ENCODE data around the gene UACA. TPM values are rescaled to one million over a fixed set of nuclear protein-coding genes. Genes with fewer than 3 reads are reported as not detected.

Gene UACA
- total RNA-seq, 2 experiments from 2014 or later, result 0.61 to 1.0 TPM

GRCh38 chr15:70707686-70708300 lies 55.6 kb downstream of the UACA start:
- CTCF ChIA-PET, result no interaction called here
- peaks cover 5% of the 10 kb centered on the region for H3K4me1 Mint-ChIP-seq
- no peak overlapping the region for H3K4me3 Mint-ChIP-seq
- DNase-seq (no peak), ATAC-seq (no peak)
- peaks cover 35% of the 10 kb centered on the region for H3K27me3 Mint-ChIP-seq
- H3K27ac Mint-ChIP-seq, result no peak overlapping the region
- no peaks in the 10 kb centered on the region for H3K9me3 Mint-ChIP-seq (ENCODE audit: low read depth)
- H3K36me3 Mint-ChIP-seq, result no peaks in the 10 kb centered on the region

GRCh38 chr15:70704731-70705130 lies 58.6 kb downstream of the UACA start:
- ATAC-seq, result no peak
- no peaks in the 10 kb centered on the region for H3K36me3 Mint-ChIP-seq
- peaks cover 51% of the 10 kb centered on the region for H3K27me3 Mint-ChIP-seq
- CTCF ChIA-PET, result interaction anchor here (0.8 kb wide), 1 partner anchor 18 kb away, joined by 3 read pairs; no protein-coding TSS in a partner anchor
- no peaks in the 10 kb centered on the region for H3K9me3 Mint-ChIP-seq (ENCODE audit: low read depth)
- H3K4me1 Mint-ChIP-seq, result no peaks in the 10 kb centered on the region
- no peak for DNase-seq
- no peak overlapping the region for H3K27ac Mint-ChIP-seq
- no peak overlapping the region for H3K4me3 Mint-ChIP-seq

DNA sequence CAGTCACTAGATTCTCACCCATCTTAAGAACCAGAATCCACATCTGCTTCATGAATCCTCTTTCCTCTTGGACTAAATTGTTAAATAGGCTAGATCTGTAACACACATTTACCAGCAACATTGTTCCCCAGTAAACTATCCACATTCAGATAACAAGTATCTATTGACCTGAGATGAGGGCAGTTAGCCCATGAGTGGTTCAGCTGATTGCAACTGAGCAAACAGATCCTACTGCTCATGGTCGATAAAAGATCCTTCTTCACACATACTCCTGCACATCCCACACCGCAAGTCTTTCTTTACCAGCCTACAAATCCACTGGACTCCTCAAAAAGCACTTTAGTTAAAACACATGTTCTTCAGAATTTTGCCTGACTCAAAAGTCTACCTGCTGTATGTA lies 59.2 kb downstream of the UACA start:
- Mint-ChIP-seq H3K36me3 (no peaks in the 10 kb centered on the region), H3K27ac (no peak overlapping the region), H3K4me3 (no peak overlapping the region), H3K4me1 (no peaks in the 10 kb centered on the region), H3K27me3 (peaks cover 56% of the 10 kb centered on the region), H3K9me3 (ENCODE audit: low read depth) (no peaks in the 10 kb centered on the region)
- ATAC-seq (no peak), DNase-seq (no peak)
- CTCF ChIA-PET, result interaction anchor here (0.9 kb wide), 1 partner anchor 18 kb away, joined by 5 read pairs; no protein-coding TSS in a partner anchor

- no peaks in the 10 kb centered on the region for H3K4me1 Mint-ChIP-seq
- H3K36me3 Mint-ChIP-seq, result no peaks in the 10 kb centered on the region
- CTCF ChIA-PET, result interaction anchor here (0.9 to 2.2 kb wide), 2 partner anchors 19 to 20 kb away, joined by 5 to 8 read pairs; no protein-coding TSS in a partner anchor
- peaks cover 56% of the 10 kb centered on the region for H3K27me3 Mint-ChIP-seq
- no peak for DNase-seq
- H3K27ac Mint-ChIP-seq, result no peak overlapping the region
- no peaks in the 10 kb centered on the region for H3K9me3 Mint-ChIP-seq (ENCODE audit: low read depth)
- H3K4me3 Mint-ChIP-seq, result no peak overlapping the region
- no peak for ATAC-seq
Measured at GRCh38 chr15:70703096-70703878, 60.1 kb downstream of the UACA start.

GRCh38 chr15:70702584-70702983 lies 60.8 kb downstream of the UACA start:
- Mint-ChIP-seq H3K4me3 (no peak overlapping the region), H3K4me1 (no peaks in the 10 kb centered on the region), H3K9me3 (ENCODE audit: low read depth) (no peaks in the 10 kb centered on the region), H3K27me3 (peaks cover 56% of the 10 kb centered on the region), H3K36me3 (no peaks in the 10 kb centered on the region), H3K27ac (no peak overlapping the region)
- CTCF ChIA-PET, result interaction anchor here (2.2 kb wide), 1 partner anchor 20 kb away, joined by 8 read pairs; no protein-coding TSS in a partner anchor
- ATAC-seq (no peak), DNase-seq (no peak)

DNA sequence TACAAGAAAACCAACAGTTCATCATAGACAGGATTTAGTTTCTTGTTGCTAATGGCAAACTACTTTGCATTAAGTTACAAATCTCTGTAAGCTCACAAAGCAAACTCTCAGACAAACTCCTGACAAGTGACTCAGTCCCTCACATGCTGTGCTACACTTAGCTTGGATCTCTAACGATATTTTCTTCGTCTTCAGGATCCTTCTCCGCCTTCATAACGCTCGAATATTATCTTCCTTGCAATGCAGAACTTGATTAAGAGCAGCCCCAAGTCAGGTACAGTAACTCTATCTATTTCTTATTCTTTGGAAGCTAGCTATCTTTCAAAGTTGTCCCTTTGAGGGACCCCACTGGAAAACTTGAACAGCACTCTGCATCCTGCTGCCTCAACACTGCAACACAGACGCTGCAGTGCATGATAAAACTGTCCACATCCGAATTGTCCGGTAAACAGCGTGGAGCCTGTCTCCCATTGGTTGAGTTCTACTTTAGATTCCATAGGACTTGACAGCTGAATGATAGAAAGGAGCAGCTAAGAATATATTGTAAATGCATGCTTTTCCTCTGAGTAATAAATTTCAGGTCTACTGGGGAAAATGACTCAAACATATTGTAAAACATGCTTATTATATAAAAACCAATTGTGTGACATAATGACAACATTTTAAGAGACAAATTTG lies 61.3 kb downstream of the UACA start:
- H3K9me3 Mint-ChIP-seq (ENCODE audit: low read depth), result no peaks in the 10 kb centered on the region
- H3K4me1 Mint-ChIP-seq, result no peaks in the 10 kb centered on the region
- ATAC-seq, result no peak
- no peak overlapping the region for H3K27ac Mint-ChIP-seq
- CTCF ChIA-PET, result interaction anchor here (2.2 kb wide), 1 partner anchor 21 kb away, joined by 8 read pairs; no protein-coding TSS in a partner anchor
- DNase-seq, result no peak
- H3K4me3 Mint-ChIP-seq, result no peak overlapping the region
- peaks cover 54% of the 10 kb centered on the region for H3K27me3 Mint-ChIP-seq
- H3K36me3 Mint-ChIP-seq, result no peaks in the 10 kb centered on the region

DNA sequence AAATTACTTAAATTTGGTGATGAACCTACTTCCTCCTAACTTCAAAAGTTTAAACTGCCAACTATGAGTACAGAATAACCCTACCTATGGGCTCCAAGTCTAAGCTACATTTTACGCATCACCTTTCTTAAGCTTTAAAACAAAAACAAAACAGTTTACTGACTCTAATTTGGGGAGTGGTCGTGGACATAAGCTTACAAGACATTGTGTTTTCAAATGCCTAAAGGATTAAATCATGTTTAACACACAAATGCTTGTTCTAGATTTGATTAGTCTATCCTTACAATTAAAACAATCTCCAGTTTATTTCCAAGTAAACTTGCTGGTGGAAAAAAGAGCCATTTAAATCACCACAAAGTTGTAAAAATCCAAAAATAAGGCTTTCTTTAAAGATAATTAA lies 62.2 kb downstream of the UACA start:
- H3K4me3 Mint-ChIP-seq, result no peak overlapping the region
- no peak for ATAC-seq
- H3K27ac Mint-ChIP-seq, result no peak overlapping the region
- H3K9me3 Mint-ChIP-seq (ENCODE audit: low read depth), result no peaks in the 10 kb centered on the region
- peaks cover 53% of the 10 kb centered on the region for H3K27me3 Mint-ChIP-seq
- H3K4me1 Mint-ChIP-seq, result no peaks in the 10 kb centered on the region
- no peaks in the 10 kb centered on the region for H3K36me3 Mint-ChIP-seq
- CTCF ChIA-PET, result interaction anchor here (2.2 kb wide), 1 partner anchor 22 kb away, joined by 8 read pairs; no protein-coding TSS in a partner anchor
- no peak for DNase-seq

DNA sequence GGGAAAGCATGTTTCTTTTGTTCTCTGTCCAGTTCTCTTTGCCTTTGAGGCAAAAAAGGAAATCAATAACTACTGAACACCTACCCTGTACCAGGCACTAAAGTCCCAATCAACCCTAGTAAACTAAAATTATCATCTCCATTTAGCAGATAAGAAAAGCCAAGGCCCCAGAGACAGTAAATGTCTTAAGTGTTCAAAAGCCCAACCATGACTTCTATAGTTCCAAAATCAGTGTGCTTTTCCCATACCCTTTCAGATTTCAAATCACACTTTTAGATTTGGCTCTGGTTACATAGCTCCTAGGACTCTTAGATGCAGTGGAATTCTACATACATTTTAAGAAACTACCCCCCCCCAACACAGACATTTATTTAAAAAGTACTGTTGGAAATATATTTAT lies 63.5 kb downstream of the UACA start:
- Mint-ChIP-seq H3K4me1 (no peaks in the 10 kb centered on the region), H3K36me3 (no peaks in the 10 kb centered on the region), H3K4me3 (no peak overlapping the region), H3K27me3 (peaks cover 50% of the 10 kb centered on the region), H3K27ac (no peak overlapping the region), H3K9me3 (ENCODE audit: low read depth) (no peaks in the 10 kb centered on the region)
- ATAC-seq (no peak), DNase-seq (no peak)
- CTCF ChIA-PET, result interaction anchor here (0.9 kb wide), 1 partner anchor 9 kb away, joined by 4 read pairs; no protein-coding TSS in a partner anchor

DNA sequence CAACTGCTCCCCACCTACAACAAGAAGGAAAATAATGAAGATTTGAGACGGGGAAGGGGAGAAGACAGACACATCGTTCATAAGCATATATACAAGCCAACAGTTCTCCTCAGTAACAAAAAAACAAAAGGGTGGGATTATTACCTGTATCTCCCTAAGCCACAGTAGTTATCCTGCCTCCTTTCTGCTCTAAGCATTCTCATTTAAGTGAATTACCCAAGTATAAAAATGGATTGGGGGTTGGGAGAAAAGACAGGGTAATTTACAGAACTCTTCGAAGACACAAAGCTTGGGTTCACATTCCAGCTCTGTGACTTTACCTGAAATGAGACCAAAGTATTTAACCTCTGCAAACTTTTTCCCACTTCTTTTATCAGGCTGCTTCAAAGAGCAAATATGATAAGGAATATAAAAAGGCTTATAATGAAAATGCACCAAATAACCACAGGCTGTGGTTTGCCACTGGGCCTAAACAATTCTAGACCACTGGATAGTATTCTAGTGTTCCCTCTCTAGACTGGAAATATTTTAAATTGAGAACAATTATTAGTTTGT lies 64.4 kb downstream of the UACA start:
- no peak for DNase-seq
- H3K4me3 Mint-ChIP-seq, result no peak overlapping the region
- CTCF ChIA-PET, result no interaction called here
- no peak overlapping the region for H3K27ac Mint-ChIP-seq
- no peaks in the 10 kb centered on the region for H3K36me3 Mint-ChIP-seq
- no peaks in the 10 kb centered on the region for H3K9me3 Mint-ChIP-seq (ENCODE audit: low read depth)
- no peak for ATAC-seq
- H3K27me3 Mint-ChIP-seq, result peaks cover 43% of the 10 kb centered on the region
- no peaks in the 10 kb centered on the region for H3K4me1 Mint-ChIP-seq

- peaks cover 40% of the 10 kb centered on the region for H3K27me3 Mint-ChIP-seq
- no peaks in the 10 kb centered on the region for H3K4me1 Mint-ChIP-seq
- no peaks in the 10 kb centered on the region for H3K36me3 Mint-ChIP-seq
- no peak for ATAC-seq
- CTCF ChIA-PET, result interaction anchor here (1.2 to 2.2 kb wide), 2 partner anchors 13 to 19 kb away, joined by 4 to 5 read pairs; no protein-coding TSS in a partner anchor
- no peaks in the 10 kb centered on the region for H3K9me3 Mint-ChIP-seq (ENCODE audit: low read depth)
- H3K27ac Mint-ChIP-seq, result no peak overlapping the region
- no peak overlapping the region for H3K4me3 Mint-ChIP-seq
- DNase-seq, result no peak
Measured at GRCh38 chr15:70698426-70698825, 64.9 kb downstream of the UACA start.

GRCh38 chr15:70690491-70691276 lies 72.7 kb downstream of the UACA start:
- peaks cover 30% of the 10 kb centered on the region for H3K27me3 Mint-ChIP-seq
- no peak overlapping the region for H3K27ac Mint-ChIP-seq
- H3K4me1 Mint-ChIP-seq, result no peaks in the 10 kb centered on the region
- H3K9me3 Mint-ChIP-seq (ENCODE audit: low read depth), result no peaks in the 10 kb centered on the region
- CTCF ChIA-PET, result interaction anchor here (1.0 kb wide), 1 partner anchor 9 kb away, joined by 4 read pairs; no protein-coding TSS in a partner anchor
- H3K4me3 Mint-ChIP-seq, result no peak overlapping the region
- H3K36me3 Mint-ChIP-seq, result no peaks in the 10 kb centered on the region
- no peak for DNase-seq
- ATAC-seq, result no peak

GRCh38 chr15:70690021-70690420 lies 73.3 kb downstream of the UACA start:
- Mint-ChIP-seq H3K4me3 (no peak overlapping the region), H3K27ac (no peak overlapping the region)

More at GRCh38 chr15:70690021-70690420, 73.3 kb downstream of the UACA start:
- H3K36me3 Mint-ChIP-seq, result no peaks in the 10 kb centered on the region
- DNase-seq (no peak), ATAC-seq (no peak)
- H3K27me3 Mint-ChIP-seq, result peaks cover 34% of the 10 kb centered on the region
- CTCF ChIA-PET, result interaction anchor here (1.0 kb wide), 1 partner anchor 10 kb away, joined by 4 read pairs; no protein-coding TSS in a partner anchor
- H3K4me1 Mint-ChIP-seq, result no peaks in the 10 kb centered on the region
- no peaks in the 10 kb centered on the region for H3K9me3 Mint-ChIP-seq (ENCODE audit: low read depth)
